ENCODE measurements around the gene PRRC2C. TPM values are rescaled to one million over a fixed set of nuclear protein-coding genes. Genes with fewer than 3 reads are reported as not detected.

The PRRC2C gene
- total RNA-seq, 2 experiments from 2014 or later = 222 to 228 TPM

DNA sequence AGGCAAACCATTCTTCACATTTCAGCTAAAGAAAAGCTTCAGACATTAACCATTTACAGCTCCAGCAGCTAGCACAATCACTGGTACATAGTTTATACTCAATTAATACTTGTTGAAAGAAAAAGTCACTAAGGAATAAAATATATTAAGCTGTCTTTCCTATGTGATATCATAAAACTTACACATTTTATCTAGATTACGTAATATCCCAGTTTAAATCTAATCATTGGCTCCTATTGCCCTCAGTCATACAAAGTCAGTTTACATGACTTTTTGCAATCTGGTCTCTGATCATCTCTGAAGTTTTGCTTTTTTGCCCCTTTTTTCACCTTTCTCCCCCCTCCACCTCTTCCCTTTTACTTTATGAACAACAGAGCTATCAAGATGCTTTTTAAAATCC lies 8.5 kb upstream of the PRRC2C start:
- Mint-ChIP-seq H3K4me1 (ENCODE audit: low read depth) (peaks cover 3% of the 10 kb centered on the region), H3K27me3 (ENCODE audit: low read depth) (peaks cover 6% of the 10 kb centered on the region), H3K27ac (no peak overlapping the region), H3K4me3 (no peak overlapping the region), H3K36me3 (ENCODE audit: low read depth) (no peaks in the 10 kb centered on the region), H3K9me3 (ENCODE audit: insufficient read depth) (no peaks in the 10 kb centered on the region)
- ATAC-seq = no peak
- CTCF ChIA-PET = interaction anchor here (0.8 kb wide), 1 partner anchor 8 kb away, joined by 3 read pairs; the partner anchor contains the start of gene PRRC2C
- DNase-seq = no peak
- POLR2A ChIA-PET = no interaction called here

DNA sequence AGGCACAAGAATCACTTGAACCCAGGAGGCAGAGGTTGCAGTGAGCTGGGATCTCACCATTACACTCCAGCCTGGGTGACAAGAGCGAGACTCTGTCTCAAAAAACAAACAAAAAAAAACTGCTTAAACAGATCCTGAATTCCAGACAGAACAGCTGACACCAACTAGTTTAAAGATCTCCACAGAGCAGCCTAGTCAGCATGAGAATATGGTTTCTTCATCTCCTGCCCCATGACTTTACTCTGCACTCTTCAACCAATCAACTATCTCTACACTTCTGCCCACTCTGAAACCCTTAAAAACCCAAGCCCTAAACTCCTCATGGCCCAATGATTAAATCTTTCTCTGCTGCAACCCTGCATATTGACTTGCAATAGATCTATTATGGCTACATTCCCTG lies 7.5 kb upstream of the PRRC2C start:
- ATAC-seq (no peak), DNase-seq (no peak)
- H3K4me1 Mint-ChIP-seq (ENCODE audit: low read depth) = peaks cover 3% of the 10 kb centered on the region
- no peak overlapping the region for H3K4me3 Mint-ChIP-seq
- peaks cover 6% of the 10 kb centered on the region for H3K27me3 Mint-ChIP-seq (ENCODE audit: low read depth)
- no peaks in the 10 kb centered on the region for H3K9me3 Mint-ChIP-seq (ENCODE audit: insufficient read depth)
- no peaks in the 10 kb centered on the region for H3K36me3 Mint-ChIP-seq (ENCODE audit: low read depth)
- ChIA-PET POLR2A (no interaction called here), CTCF (no interaction called here)
- H3K27ac Mint-ChIP-seq = no peak overlapping the region

DNA sequence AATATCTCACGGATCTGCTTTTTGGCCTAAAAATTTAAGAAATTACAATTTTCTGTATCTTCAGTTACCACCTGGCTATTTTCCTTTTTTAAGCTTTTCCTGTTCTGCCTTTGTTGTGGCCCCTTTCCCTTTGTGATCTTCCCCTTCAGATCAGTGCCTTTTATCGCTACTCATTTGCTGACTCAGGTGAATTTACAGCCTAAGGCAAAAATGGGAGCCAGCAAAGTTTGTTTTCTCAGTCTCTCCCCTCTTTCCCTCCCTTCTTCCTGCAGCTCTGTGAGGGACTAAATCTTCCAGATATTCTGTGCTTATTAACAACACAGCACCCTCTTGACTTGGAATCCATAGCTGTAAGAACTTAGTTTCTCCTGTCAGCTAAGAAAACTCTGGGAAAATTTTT lies 5.3 kb upstream of the PRRC2C start:
- H3K27ac Mint-ChIP-seq = no peak overlapping the region
- H3K27me3 Mint-ChIP-seq (ENCODE audit: low read depth) = peaks cover 5% of the 10 kb centered on the region
- H3K9me3 Mint-ChIP-seq (ENCODE audit: insufficient read depth) = no peaks in the 10 kb centered on the region
- CTCF ChIA-PET = interaction anchor here (0.8 kb wide), 1 partner anchor 29 kb away, joined by 3 read pairs; no protein-coding TSS in a partner anchor
- POLR2A ChIA-PET = no interaction called here
- H3K4me3 Mint-ChIP-seq = no peak overlapping the region
- ATAC-seq (no peak), DNase-seq (no peak)
- H3K4me1 Mint-ChIP-seq (ENCODE audit: low read depth) = peaks cover 10% of the 10 kb centered on the region
- no peaks in the 10 kb centered on the region for H3K36me3 Mint-ChIP-seq (ENCODE audit: low read depth)

DNA sequence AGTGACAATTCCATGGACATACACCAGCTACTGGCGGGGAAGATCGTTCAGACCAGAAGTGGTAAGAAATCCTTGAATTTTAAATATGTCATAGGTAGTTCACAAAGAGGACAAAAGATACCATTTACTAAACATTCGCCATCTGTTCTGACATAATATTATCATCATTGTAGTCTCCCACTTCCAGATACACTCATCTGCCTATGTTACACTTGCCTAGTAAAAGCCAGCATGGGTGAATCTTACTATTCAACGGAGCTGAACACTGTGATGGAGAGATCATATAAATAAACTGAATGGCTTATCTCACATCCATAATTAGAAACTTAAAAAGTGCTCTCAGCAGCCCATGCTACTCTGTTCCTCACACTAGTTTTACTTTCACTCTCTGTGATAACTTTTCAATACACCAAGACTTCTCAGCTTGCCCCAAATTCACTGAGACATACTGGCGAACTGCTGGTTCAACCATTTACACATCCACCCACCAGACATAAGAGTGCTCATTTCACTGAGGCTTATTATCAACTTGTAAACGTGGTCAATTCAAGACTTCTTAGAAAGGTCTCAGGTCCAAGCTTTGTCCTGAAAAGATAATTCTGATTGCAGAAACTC lies 463 bp upstream of the PRRC2C start:
- Mint-ChIP-seq H3K27ac (peak overlapping the region; percentile 93), H3K27me3 (ENCODE audit: low read depth) (no peaks in the 10 kb centered on the region), H3K4me1 (ENCODE audit: low read depth) (peaks cover 43% of the 10 kb centered on the region), H3K36me3 (ENCODE audit: low read depth) (peaks cover 23% of the 10 kb centered on the region), H3K9me3 (ENCODE audit: insufficient read depth) (no peaks in the 10 kb centered on the region), H3K4me3 (peak overlapping the region; percentile 90)
- ATAC-seq = peak; percentile 63
- DNase-seq = no peak
- POLR2A ChIA-PET = interaction anchor here (0.6 to 3.6 kb wide), 23 partner anchors 9 to 1592 kb away, joined by 3 to 30 read pairs (median 4); partner anchors contain the start of genes FMO4, METTL13, SCYL3 and VAMP4
- CTCF ChIA-PET = interaction anchor here (0.7 to 4.2 kb wide), 31 partner anchors 8 to 295 kb away, joined by 3 to 31 read pairs (median 5); partner anchors contain the start of gene FMO4

DNA sequence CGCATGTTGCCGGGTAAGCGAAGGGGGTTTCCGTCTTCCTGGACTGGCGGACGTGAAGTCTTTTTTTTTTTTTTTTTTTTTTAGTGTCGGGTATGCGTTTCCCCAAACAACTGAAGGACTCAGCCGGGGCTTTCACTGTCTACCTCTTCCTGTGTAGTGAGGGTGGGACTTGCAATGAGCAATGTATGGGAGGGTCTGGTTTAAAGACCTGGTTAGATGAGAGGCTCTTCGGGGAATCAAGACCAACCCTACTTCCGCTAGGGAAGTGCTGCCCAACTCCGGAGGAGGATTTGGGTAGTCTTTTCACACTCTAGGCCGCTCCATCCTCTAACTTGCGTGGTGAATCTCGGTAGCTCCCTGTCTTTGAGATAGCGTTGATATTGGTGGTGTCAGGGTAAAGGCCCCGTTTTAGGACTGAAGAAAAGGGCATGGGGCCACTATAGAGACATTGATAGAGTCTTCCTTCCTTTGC lies 754 bp downstream of the PRRC2C start:
- Mint-ChIP-seq H3K9me3 (ENCODE audit: insufficient read depth) (no peaks in the 10 kb centered on the region), H3K4me1 (ENCODE audit: low read depth) (peaks cover 48% of the 10 kb centered on the region)

DNA sequence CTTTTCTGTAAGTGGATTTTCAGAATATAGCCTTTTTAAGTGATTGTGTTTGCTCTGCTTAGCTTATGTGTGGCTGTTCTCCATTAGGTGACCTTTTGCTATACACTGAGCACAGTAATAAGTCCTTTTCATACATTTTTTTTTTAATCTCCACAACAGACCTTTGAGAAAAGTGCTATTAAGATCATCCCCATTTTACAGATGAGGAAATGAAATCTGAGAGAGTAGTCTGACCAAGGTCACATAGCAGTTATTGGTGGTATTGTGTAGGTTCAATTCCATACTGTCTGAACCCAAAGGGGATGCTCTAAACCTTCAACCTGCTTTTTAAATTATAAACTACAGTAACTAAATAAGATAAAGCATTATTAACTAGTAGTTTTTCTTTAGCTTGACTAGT lies 1.7 kb downstream of the PRRC2C start:
- H3K27ac Mint-ChIP-seq = peak overlapping the region; percentile 93
- H3K4me1 Mint-ChIP-seq (ENCODE audit: low read depth) = peaks cover 52% of the 10 kb centered on the region
- H3K27me3 Mint-ChIP-seq (ENCODE audit: low read depth) = no peaks in the 10 kb centered on the region
- H3K9me3 Mint-ChIP-seq (ENCODE audit: insufficient read depth) = no peaks in the 10 kb centered on the region
- ChIA-PET CTCF (interaction anchor here (1.0 to 4.2 kb wide), 4 partner anchors 15 to 29 kb away, joined by 3 to 31 read pairs (median 6); no protein-coding TSS in a partner anchor), POLR2A (interaction anchor here (0.9 to 3.6 kb wide), 5 partner anchors 9 to 255 kb away, joined by 4 to 30 read pairs (median 7); partner anchors contain the start of gene VAMP4)
- peaks cover 38% of the 10 kb centered on the region for H3K36me3 Mint-ChIP-seq (ENCODE audit: low read depth)
- peak overlapping the region; percentile 90 for H3K4me3 Mint-ChIP-seq
- no peak for ATAC-seq
- no peak for DNase-seq

More for the DNA sequence above, 754 bp downstream of the PRRC2C start:
- Mint-ChIP-seq H3K36me3 (ENCODE audit: low read depth) (peaks cover 31% of the 10 kb centered on the region), H3K4me3 (peak overlapping the region; percentile 90), H3K27me3 (ENCODE audit: low read depth) (no peaks in the 10 kb centered on the region), H3K27ac (peak overlapping the region; percentile 93)
- peak; percentile 80 for DNase-seq
- ChIA-PET CTCF (interaction anchor here (0.8 to 4.2 kb wide), 20 partner anchors 8 to 294 kb away, joined by 3 to 31 read pairs (median 5); partner anchors contain the start of gene FMO4), POLR2A (interaction anchor here (0.9 to 3.6 kb wide), 18 partner anchors 8 to 1593 kb away, joined by 3 to 30 read pairs (median 5); partner anchors contain the start of genes FMO4, METTL13, SCYL3 and VAMP4)
- ATAC-seq = peak; percentile 73

DNA sequence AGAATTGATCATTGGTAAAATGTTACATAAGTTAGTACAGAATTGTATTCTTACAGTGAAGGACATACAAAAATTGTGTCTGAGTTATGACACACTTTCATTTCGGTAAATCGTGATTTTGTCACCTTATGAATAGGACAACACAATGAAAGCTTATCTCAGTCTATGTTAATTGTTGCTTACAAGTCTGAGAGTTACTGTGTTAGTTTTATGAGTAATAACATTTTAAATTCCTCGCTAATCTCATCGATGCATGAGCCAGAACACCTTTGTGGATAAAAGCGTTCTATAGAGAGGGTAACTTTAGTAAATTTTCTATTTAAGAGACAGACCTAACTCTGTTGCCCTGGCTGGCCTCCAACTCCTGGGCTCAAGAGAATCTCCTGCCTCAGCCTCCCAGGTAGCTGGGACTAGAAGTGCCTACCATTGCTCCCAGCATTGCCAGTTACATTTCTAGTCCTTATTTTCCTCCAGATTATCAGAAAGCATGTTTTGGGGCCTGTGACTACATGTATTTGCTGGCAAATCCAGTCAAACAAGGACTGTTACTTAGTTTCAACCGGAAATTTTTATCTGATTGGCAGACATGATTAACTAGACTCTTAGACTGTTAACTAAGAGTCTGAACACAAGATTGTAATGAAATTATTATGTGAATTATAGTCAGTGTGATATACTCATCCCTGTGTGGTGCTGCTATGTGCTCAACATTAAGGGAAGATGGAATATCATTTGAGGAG lies 3.0 kb downstream of the PRRC2C start:
- H3K27ac Mint-ChIP-seq = peak overlapping the region; percentile 44
- CTCF ChIA-PET = interaction anchor here (1.2 to 4.2 kb wide), 2 partner anchors 18 to 28 kb away, joined by 3 to 31 read pairs; no protein-coding TSS in a partner anchor
- peaks cover 58% of the 10 kb centered on the region for H3K4me1 Mint-ChIP-seq (ENCODE audit: low read depth)
- DNase-seq (no peak), ATAC-seq (no peak)
- peak overlapping the region; percentile 90 for H3K4me3 Mint-ChIP-seq
- H3K9me3 Mint-ChIP-seq (ENCODE audit: insufficient read depth) = no peaks in the 10 kb centered on the region
- no peaks in the 10 kb centered on the region for H3K27me3 Mint-ChIP-seq (ENCODE audit: low read depth)
- peaks cover 44% of the 10 kb centered on the region for H3K36me3 Mint-ChIP-seq (ENCODE audit: low read depth)
- POLR2A ChIA-PET = interaction anchor here (1.3 kb wide), 1 partner anchor 12 kb away, joined by 3 read pairs; no protein-coding TSS in a partner anchor

DNA sequence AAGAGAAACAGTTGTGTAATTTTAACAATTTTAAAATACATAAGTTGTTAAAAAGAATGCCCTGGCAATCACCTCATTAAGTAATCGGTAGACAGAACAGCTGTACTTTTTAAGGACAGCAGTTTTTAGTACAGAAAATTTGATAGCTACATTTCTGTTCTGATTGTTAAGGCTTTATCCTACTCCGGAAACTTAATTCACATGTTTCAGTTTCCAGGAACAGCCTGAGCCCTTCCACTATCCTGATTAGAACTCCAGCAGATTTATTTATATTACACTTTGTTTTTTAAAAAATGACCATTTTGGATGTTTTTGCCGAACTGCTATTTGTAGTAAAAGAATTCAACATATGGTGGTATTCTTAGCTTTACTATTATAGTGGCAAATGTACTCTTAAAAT lies 8.7 kb downstream of the PRRC2C start:
- DNase-seq (no peak), ATAC-seq (no peak)
- CTCF ChIA-PET = interaction anchor here (1.8 kb wide), 1 partner anchor 9 kb away, joined by 8 read pairs; the partner anchor contains the start of gene PRRC2C
- no peak overlapping the region for H3K27ac Mint-ChIP-seq
- H3K4me3 Mint-ChIP-seq = no peak overlapping the region
- H3K9me3 Mint-ChIP-seq (ENCODE audit: insufficient read depth) = no peaks in the 10 kb centered on the region
- no peaks in the 10 kb centered on the region for H3K27me3 Mint-ChIP-seq (ENCODE audit: low read depth)
- POLR2A ChIA-PET = interaction anchor here (0.6 to 1.5 kb wide), 2 partner anchors 9 to 1583 kb away, joined by 5 to 13 read pairs; partner anchors contain the start of gene PRRC2C
- H3K4me1 Mint-ChIP-seq (ENCODE audit: low read depth) = peaks cover 58% of the 10 kb centered on the region
- H3K36me3 Mint-ChIP-seq (ENCODE audit: low read depth) = peaks cover 45% of the 10 kb centered on the region

DNA sequence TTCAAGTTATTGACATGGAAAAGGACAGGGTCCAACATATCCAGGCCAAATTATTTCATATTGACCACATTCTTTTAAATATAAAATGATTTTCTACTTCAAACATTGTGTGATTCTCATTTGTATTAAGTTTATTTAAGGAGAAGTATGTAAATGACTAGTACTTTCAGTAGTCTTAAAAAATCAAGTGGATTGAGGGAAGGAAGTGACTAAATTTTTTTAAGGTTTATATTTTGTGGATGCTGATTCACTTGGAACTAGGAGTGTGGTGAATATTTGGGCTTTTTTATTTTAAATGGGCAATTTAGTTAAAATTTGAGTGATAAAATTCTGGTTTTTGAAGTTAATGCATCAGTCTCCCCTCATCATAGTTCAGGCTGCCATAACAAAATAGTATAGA lies 10.1 kb downstream of the PRRC2C start:
- no peak for ATAC-seq
- Mint-ChIP-seq H3K4me3 (no peak overlapping the region), H3K4me1 (ENCODE audit: low read depth) (peaks cover 53% of the 10 kb centered on the region), H3K9me3 (ENCODE audit: insufficient read depth) (no peaks in the 10 kb centered on the region), H3K36me3 (ENCODE audit: low read depth) (peaks cover 43% of the 10 kb centered on the region), H3K27me3 (ENCODE audit: low read depth) (no peaks in the 10 kb centered on the region), H3K27ac (no peak overlapping the region)
- ChIA-PET POLR2A (interaction anchor here (1.0 kb wide), 1 partner anchor 9 kb away, joined by 5 read pairs; no protein-coding TSS in a partner anchor), CTCF (no interaction called here)
- no peak for DNase-seq

DNA sequence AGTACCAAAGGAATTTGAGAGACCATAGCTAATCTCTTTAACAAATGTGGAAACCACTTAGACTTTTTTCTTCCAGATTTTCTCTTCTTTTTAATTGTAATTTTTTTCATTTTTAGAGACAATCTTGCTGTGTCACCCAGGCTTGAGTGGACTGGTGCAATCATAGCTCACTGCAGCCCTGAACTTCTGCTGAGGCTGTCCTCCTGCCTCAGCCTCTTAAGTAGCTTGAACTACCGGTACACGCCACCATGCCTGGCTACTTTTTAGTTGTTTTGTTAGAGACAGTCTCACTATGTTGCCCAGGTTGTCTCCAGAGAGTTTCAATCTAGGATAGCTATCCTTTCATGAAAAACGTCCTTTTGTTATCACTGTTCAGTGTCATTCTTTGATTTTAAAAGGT lies 15.0 kb downstream of the PRRC2C start:
- peaks cover 3% of the 10 kb centered on the region for H3K9me3 Mint-ChIP-seq (ENCODE audit: insufficient read depth)
- no peak overlapping the region for H3K4me3 Mint-ChIP-seq
- DNase-seq = no peak
- no peak overlapping the region for H3K27ac Mint-ChIP-seq
- POLR2A ChIA-PET = interaction anchor here (1.0 to 2.0 kb wide), 2 partner anchors 11 to 15 kb away, joined by 3 to 10 read pairs; partner anchors contain the start of gene PRRC2C
- peaks cover 65% of the 10 kb centered on the region for H3K4me1 Mint-ChIP-seq (ENCODE audit: low read depth)
- H3K36me3 Mint-ChIP-seq (ENCODE audit: low read depth) = peaks cover 57% of the 10 kb centered on the region
- no peak for ATAC-seq
- no peaks in the 10 kb centered on the region for H3K27me3 Mint-ChIP-seq (ENCODE audit: low read depth)
- CTCF ChIA-PET = interaction anchor here (1.4 to 2.2 kb wide), 2 partner anchors 15 to 16 kb away, joined by 5 to 7 read pairs; no protein-coding TSS in a partner anchor

DNA sequence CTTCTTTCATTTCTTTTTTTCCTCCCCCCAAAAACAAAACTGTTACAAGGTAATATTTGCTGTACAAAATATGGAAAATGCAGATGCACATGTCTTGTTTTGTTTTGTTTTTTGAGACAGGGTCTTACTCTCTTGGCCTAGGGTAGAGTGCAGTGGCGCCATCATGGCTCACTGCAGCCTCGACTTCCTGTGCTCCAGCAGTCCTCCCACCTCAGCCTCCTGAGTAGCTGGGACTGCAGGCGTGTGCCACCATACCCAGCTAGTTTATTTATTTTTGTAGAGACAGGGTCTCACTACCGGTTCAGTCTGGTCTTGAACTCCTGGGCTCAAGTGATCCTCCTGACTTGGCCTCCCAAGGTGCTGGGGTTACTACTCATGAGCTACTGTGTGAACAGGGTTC lies 15.5 kb downstream of the PRRC2C start:
- H3K36me3 Mint-ChIP-seq (ENCODE audit: low read depth) = peaks cover 57% of the 10 kb centered on the region
- H3K4me1 Mint-ChIP-seq (ENCODE audit: low read depth) = peaks cover 65% of the 10 kb centered on the region
- ATAC-seq = no peak
- H3K27ac Mint-ChIP-seq = no peak overlapping the region
- DNase-seq = no peak
- ChIA-PET CTCF (interaction anchor here (1.2 to 2.2 kb wide), 3 partner anchors 15 to 16 kb away, joined by 4 to 7 read pairs (median 5); partner anchors contain the start of gene PRRC2C), POLR2A (interaction anchor here (1.0 to 2.0 kb wide), 2 partner anchors 12 to 16 kb away, joined by 3 to 10 read pairs; partner anchors contain the start of gene PRRC2C)
- H3K9me3 Mint-ChIP-seq (ENCODE audit: insufficient read depth) = peaks cover 3% of the 10 kb centered on the region
- no peak overlapping the region for H3K4me3 Mint-ChIP-seq
- no peaks in the 10 kb centered on the region for H3K27me3 Mint-ChIP-seq (ENCODE audit: low read depth)
